NCI-H345 treated with DMSO at 0.1 percent for 48 hours (cell line): Measurements from ENCODE around the gene CPB2.

Source experiments
- DNase-seq: peaks from one replicate; lab custom pipeline; 2025; ENCODE audit not compliant: unreplicated experiment; lab: John Stamatoyannopoulos, UW

The CPB2 gene

DNA sequence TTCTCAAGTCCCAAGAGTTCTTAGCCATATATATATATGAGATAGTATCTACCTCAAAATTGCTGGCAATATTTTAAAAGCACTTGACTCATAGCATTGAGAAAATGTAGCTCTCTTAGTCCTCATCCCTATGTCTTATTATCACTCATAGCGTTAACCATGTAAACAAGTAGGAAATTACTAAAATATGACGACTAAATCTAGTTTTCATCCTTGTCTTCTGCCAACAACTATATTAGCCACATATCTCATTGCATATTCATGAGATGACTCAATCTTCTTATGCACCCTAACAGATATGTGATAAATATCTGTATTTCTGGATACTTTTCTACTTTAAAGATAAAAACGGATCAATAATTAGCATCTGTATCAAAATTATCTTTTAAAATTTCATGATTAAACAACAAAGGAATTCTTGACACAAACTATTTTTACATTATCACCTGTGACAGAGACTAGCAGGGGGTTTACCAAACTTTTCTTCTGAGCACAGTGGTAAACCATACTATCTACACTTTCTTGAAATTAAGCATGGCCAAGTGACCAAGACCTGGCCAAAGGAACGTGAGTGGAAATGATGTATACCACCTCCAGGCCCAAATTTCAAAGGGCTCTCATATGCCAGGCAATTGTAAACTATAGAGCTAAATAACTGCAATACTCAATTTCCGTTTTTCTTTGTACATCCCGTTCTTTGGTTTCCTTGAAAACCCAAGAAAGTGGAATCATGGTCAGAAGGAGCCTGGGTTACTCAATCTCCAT lies 98.0 kb downstream of the CPB2 start:
- no peak for DNase-seq

DNA sequence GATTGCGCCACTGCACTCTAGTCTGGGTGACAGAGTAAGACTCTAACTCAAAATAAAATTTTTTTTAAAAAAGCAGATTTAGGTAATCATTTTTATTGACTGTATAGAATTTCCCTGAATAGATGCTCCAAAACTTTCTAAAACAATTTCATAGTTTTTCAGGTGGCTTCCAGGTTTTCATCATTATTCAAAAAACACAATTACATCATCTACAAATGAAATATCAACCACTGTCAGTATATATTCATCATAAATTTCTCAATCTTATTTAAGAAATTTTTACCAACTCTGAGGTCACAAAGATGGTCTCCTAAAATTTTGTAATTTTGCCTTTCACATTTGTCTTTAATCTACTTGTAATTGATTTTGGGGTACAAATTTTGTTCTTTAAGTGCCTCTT lies 100.3 kb downstream of the CPB2 start:
- no peak for DNase-seq
